HG03064 (cell line): ENCODE results near the gene RAD50.
"Not testable (repeated sequence)": the region's sequence is repeated elsewhere in the genome, so short reads cannot be mapped to it uniquely, and the experiment has no call there.

Experiments used
- ATAC-seq: cut with Tn5 transposase; IDR thresholded peaks from one replicate; pipeline ENCODE4 v1.9.1; 2021; ENCODE audit warnings: low read depth; ENCODE audit not compliant: unreplicated experiment

The RAD50 gene

DNA sequence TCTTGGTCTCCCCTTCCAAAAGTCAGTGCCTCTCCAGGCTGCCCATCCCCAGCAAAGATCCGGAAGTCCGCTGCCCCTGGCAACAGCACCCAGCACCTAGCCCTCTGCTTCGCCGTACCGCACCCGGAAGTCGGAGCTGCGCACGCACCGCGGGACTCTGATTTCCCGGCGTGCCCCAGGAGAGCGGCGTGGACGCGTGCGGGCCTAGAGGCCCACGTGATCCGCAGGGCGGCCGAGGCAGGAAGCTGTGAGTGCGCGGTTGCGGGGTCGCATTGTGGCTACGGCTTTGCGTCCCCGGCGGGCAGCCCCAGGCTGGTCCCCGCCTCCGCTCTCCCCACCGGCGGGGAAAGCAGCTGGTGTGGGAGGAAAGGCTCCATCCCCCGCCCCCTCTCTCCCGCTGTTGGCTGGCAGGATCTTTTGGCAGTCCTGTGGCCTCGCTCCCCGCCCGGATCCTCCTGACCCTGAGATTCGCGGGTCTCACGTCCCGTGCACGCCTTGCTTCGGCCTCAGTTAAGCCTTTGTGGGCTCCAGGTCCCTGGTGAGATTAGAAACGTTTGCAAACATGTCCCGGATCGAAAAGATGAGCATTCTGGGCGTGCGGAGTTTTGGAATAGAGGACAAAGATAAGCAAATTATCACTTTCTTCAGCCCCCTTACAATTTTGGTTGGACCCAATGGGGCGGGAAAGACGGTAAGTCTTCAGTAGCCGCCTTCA, at the start of gene RAD50:
TSS of gene RAD50 (plus strand) at position 215 of the 715 bp plus-strand sequence. CDS start at position 563, 348 bp downstream.
- peak; percentile 97 for ATAC-seq

DNA sequence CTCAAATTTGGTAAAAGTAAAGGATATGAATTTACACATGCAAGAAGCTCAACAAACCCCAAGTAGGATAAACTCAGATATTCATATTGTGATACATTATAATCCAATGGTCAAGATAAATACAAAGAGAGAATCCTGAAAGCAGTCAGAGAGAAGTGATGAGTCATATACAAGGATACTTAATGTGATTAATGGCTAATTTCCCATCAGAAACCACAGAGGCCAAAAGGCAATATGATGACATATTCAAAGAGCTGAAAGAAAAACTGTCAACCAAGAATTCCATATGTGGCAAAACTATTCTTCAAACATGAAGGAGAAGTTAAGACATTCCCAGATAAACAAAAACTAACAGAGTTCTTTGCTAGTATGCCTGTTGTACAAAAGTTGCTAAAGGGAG, 46.7 kb upstream of the RAD50 start:
- no peak for ATAC-seq

DNA sequence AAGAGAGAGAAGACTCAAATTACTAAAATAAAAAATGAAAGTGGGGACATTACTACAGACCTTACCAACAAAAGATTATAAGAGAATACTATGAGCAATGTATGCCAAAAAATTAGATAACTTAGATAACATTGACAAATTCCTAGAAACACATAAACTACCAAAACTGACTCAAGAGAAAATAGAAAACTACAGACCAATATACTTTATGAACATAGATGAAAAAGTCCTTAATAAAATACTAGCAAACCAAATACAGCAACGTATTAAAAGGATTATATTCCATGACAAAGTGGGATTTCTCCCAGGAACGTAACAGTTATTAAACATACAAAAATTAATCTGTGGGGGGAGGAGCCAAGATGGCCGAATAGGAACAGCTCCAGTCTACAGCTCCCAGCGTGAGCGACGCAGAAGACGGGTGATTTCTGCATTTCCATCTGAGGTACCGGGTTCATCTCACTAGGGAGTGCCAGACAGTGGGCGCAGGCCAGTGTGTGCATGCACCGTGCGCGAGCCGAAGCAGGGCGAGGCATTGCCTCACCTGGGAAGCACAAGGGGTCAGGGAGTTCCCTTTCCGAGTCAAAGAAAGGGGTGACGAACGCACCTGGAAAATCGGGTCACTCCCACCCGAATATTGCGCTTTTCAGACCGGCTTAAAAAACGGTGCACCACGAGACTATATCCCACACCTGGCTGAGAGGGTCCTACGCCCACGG, 43.0 kb upstream of the RAD50 start:
- not testable (repeated sequence) for ATAC-seq

DNA sequence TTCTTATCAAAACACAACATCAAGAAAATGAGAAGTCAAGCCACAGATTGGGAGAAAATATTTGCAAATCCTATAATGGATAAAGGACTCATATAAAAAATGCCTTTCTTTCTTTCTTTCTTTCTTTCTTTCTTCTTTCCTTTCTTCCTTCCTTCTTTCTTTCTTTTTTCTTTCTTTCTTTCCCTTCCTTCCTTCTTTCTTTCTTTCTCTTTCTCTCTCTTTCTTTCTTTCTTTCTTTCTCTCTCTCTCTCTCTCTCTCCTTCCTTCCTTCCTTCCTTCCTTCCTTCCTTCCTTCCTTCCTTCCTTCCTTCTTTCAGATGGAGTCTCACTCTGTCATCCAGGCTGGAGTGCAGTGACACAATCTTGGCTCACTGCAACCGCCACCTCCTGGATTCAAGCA, 34.7 kb upstream of the RAD50 start:
- ATAC-seq, result not testable (repeated sequence)

DNA sequence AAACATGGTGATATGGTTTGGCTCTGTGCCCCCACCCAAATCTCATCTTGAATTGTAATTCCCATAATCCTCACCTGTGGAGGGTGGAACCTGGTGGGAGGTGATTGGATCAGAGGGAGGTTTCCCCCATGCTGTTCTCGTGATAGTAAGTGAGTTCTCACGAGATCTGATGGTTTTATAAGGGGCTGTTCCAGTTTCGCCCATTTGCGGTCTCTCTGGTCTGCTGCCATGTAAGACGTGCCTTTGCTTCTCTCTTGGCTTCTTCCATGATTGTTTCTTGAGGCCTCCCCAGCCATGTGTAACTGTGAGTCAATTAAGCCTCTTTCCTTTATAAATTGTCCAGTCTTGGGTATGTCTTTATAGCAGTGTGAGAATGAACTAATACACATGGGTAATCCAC, 31.9 kb upstream of the RAD50 start:
- ATAC-seq, result not testable (repeated sequence)

DNA sequence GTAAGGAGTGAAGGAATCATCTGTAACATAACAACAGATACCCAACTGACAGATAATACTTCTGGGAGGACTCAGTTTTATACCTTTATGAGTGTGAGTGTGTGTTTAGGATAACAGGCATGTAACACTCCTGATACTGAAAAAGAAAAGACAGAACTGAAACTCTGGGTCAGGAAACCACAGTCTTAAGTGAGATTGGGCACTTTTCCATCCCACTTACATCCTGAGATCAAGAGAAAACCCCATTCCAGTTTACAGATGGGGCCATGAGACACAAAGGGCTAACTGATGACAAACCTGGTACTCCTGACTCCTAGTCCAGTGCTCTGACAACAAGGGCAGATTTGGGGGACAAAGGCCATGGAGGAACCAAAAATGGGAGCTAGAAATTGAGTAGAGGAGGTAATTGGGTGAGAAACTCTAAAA, 31.5 kb upstream of the RAD50 start:
- peak; percentile 66 for ATAC-seq

DNA sequence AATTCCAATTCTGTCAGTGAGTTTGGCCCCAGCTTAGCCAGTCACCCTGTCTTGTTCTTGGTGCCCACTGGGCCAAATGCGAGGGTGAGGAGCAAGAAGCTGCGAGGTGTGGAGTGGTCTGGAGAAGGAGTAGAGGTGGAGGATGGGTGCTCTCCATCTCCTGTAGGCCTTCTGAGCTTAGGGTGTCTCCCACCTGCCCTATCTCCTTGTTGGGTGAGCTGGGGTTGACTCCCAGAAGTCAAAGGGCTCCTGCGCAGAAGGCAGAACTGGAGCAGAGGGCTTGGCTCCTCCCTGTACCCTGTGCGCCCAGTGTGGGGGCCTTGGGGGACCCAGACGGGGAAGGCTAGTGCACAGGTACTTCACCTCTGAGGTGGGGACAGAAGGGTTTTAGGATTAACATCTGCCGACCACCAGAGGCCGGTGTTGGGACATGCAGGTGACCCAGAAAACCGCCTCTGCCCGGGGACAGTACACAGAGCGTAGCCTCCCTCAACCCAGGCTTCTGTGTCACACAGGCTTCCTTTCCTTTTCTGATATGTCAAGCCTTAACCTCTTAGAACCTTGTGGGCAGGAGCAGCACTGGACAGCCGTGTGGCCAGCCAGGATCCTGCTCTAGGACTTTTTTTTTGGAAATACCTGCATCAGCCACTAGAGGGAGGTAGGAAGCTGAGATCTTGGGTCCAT, 30.3 kb upstream of the RAD50 start:
- no peak for ATAC-seq

DNA sequence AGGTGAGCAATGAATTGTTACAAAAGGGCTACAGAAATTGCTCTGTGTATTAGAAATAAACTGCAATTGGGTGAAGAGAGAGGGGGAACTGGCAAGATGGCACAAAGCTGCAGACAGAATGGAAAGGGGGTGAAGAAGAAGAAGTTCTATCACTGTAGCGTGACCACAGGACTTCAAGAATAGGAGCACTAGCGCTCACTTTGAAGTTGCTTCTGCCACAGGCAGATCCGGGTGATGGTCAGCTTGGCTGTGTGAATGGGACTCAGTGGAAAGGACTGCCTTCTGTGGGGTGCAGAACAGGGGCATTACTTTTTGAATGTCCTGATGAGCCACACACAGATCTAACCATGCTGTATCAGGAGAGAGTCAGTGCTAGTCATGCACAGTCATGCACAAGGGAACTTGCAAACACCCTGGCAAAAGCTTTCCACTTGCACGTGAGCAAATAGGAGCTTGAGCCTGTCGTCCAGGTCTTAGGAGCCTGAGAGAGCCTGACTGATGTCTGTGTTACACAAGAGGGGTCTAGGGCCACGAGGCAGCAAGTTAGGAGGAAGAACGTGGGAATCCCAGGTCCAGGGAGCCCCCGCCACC, 29.7 kb upstream of the RAD50 start:
- ATAC-seq, result no peak

DNA sequence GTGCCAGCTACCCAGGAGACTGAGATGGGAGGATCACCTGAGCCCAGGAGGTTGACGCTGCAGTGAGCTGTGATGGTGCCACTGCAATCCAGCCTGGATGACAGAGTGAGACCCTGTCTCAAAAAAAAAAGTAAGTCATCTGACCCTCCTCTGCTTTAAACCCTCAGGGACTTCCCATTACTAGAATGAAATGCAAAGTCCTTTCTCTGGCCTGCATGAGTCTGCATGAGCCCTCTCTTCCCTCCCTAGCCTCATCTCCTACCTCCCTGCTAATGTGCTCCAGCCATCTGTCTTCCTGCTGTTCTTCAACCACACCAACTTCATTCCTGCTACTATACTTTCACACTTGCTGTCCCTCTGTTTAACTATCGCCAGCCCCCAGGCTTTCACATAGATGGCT, 28.8 kb upstream of the RAD50 start:
- ATAC-seq, result no peak

DNA sequence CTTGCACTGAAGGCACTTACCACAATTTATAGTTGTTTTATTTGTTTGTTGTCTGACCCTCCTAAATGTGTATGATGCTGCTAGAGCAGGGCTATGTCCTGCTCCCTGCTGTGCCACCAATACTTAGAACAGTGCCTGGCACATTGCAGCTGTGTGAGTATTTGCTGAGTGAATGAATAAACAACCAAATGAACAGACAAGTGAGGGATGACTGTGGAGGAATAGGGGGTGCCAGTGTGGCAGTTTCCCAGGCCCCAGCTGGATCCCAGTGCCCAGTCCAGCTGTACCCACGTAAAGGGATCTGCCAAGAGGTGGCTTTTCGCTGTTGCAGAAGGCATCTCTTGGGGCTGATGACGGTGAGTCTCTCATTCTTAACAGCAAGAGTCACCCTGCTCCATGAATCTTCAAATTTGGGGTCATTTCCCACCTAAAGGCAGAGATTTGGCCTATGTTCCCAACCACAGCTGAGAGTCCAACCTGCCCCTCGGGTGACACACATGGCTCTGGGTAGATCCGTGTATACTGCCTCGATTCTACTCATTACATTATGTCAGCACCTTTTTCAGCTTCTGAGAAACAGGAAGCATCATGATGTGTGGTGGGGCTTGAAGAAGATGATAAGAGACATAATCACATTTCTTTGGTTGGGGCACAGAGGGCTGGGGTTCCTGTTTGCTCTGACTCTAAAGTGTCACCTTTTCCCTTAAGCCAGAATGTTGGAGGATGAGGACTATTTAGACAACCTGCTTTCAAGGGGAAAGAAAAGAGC, 27.7 kb upstream of the RAD50 start:
- no peak for ATAC-seq

GRCh38 chr5:132530946-132531345, 25.8 kb upstream of the RAD50 start:
- ATAC-seq, result no peak

GRCh38 chr5:132539716-132540115, 17.1 kb upstream of the RAD50 start:
- no peak for ATAC-seq

GRCh38 chr5:132540149-132540548, 16.6 kb upstream of the RAD50 start:
- no peak for ATAC-seq

GRCh38 chr5:132540764-132541163, 16.0 kb upstream of the RAD50 start:
- no peak for ATAC-seq

GRCh38 chr5:132543472-132544201, 13.1 kb upstream of the RAD50 start, which contains the start of gene IL5:
TSS of gene IL5 (minus strand) at chr5:132543522. CDS start at chr5:132543478, 44 bp downstream.
- no peak for ATAC-seq

DNA sequence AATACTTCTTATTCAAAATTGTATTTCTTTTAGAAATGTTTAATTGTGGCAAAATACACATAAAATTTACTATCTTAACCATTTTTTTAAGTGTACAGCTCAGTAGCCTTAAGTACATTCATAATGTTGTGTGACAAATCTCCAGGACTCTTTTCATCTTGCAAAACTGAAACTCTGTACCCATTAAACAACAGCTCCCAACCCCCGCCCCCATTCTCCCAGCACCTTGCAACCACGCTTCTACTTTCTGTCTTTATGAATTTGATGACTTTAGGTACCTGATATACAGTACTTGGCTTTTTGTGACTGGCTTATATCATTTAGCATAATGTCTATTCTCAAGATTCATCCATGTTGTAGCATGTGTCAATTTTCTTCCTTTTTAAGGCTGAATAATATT, 10.7 kb upstream of the RAD50 start:
- ATAC-seq, result no peak

- no peak for ATAC-seq
Observed at GRCh38 chr5:132547269-132547668, 9.5 kb upstream of the RAD50 start.

DNA sequence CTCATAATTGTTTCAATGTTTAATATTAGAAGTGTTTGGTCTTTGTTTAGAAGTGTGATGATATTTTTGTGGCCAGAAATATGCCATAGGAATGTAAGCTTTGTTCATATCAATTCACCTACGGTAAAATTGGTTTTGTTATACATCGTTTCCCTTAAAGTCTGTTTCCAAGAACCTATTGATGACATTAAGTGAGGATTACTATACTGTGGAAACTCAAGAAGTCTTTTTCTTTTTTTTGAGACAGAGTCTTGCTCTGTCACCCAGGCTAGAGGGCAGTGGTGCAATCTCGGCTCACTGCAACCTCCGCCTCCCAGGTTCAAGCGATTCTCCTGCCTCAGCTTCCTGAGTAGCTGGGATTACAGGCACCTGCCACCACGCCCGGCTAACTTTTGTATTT, 7.9 kb upstream of the RAD50 start:
- ATAC-seq, result not testable (repeated sequence)

- no peak for ATAC-seq
Observed at GRCh38 chr5:132549576-132549975, 7.2 kb upstream of the RAD50 start.
